ENCODE data around the gene NIPBL. TPM values are rescaled to one million over a fixed set of nuclear protein-coding genes. Genes with fewer than 3 reads are reported as not detected.
A peak's percentile ranks its signal among the peaks of the same experiment; 100 is the strongest.

Gene NIPBL
- total RNA-seq, 1 experiment from 2014 or later, result 124 TPM

DNA sequence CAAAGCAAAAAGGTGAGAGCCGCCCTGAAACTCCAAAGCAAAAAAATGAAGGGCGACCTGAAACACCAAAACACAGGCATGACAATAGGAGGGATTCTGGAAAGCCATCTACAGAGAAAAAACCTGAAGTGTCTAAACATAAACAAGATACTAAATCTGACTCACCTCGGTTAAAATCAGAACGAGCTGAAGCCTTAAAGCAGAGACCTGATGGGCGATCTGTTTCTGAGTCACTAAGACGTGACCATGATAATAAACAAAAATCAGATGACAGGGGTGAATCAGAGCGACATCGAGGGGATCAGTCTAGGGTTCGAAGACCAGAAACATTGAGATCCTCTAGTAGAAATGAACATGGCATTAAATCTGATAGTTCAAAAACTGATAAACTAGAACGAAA lies 108.8 kb downstream of the NIPBL start:
- peaks cover 17% of the 10 kb centered on the region for H4K20me1 ChIP-seq (ENCODE audit: insufficient read depth)
- no peak overlapping the region for H3K4me3 ChIP-seq
- TF ChIP-seq, protein P1, sequence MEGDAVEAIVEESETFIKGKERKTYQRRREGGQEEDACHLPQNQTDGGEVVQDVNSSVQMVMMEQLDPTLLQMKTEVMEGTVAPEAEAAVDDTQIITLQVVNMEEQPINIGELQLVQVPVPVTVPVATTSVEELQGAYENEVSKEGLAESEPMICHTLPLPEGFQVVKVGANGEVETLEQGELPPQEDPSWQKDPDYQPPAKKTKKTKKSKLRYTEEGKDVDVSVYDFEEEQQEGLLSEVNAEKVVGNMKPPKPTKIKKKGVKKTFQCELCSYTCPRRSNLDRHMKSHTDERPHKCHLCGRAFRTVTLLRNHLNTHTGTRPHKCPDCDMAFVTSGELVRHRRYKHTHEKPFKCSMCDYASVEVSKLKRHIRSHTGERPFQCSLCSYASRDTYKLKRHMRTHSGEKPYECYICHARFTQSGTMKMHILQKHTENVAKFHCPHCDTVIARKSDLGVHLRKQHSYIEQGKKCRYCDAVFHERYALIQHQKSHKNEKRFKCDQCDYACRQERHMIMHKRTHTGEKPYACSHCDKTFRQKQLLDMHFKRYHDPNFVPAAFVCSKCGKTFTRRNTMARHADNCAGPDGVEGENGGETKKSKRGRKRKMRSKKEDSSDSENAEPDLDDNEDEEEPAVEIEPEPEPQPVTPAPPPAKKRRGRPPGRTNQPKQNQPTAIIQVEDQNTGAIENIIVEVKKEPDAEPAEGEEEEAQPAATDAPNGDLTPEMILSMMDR (conservative IDR thresholded peaks at IDR 0.05), result no peak
- TF ChIP-seq EZH2 (IDR thresholded peaks at IDR 0.05; ENCODE audit: low read depth), result no peak
- peaks cover 21% of the 10 kb centered on the region for H3K36me3 ChIP-seq (ENCODE audit: low read depth)
- H3K79me2 ChIP-seq (ENCODE audit: low read depth), result peaks cover 31% of the 10 kb centered on the region
- H3K27ac ChIP-seq, result no peak overlapping the region
- BruUV-seq (replicated peaks), result TSS peak; percentile 12
- no peaks in the 10 kb centered on the region; the same call in 1 of the 2 replicates for H3F3A ChIP-seq (ENCODE audit: insufficient read depth, low read depth)
- ChIA-PET POLR2A (ENCODE audit: unreplicated experiment) (no interaction called here), CTCF (no interaction called here)
- H3K9me2 ChIP-seq (ENCODE audit: insufficient read depth), result no peaks in the 10 kb centered on the region
- H3K27me3 ChIP-seq (ENCODE audit: insufficient read depth, low read depth), result no peaks in the 10 kb centered on the region
- DNase-seq, result no peak
- H3K4me2 ChIP-seq, result no peak overlapping the region
- H3K9me3 ChIP-seq (ENCODE audit: insufficient read depth, low read depth), result no peaks in the 10 kb centered on the region
- intact Hi-C loops (cut with micrococcal nuclease; ENCODE audit: unreplicated experiment), result no loop called here
- H2AFZ ChIP-seq, result no peak overlapping the region
- no peaks in the 10 kb centered on the region for H3K4me1 ChIP-seq (replicated peaks; ENCODE audit: insufficient read depth)

DNA sequence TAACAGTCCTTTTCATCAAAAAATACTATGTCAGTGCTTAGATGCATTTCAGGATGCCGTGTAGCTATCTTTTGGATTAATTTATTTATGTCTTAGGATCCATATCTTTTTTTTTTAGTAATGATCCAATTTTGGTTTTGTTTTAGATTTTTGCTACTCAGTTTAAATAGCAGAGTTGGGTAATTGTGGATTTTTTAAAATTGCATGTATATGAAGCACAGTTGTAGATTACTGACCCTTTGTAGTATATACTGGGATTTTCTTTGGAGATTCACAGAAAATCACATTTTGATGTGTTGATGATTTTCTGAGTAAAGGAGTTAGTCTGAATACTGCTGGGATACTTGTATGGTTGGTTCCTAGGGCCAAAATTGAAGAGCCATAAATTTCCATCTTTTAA lies 111.8 kb downstream of the NIPBL start:
- Histone ChIP-seq H4K20me1 (ENCODE audit: insufficient read depth) (peaks cover 19% of the 10 kb centered on the region), H3F3A (ENCODE audit: insufficient read depth, low read depth) (no peaks in the 10 kb centered on the region; the same call in 1 of the 2 replicates), H3K4me1 (replicated peaks; ENCODE audit: insufficient read depth) (no peaks in the 10 kb centered on the region), H3K36me3 (ENCODE audit: low read depth) (peaks cover 21% of the 10 kb centered on the region), H3K27me3 (ENCODE audit: insufficient read depth, low read depth) (no peaks in the 10 kb centered on the region), H3K79me2 (ENCODE audit: low read depth) (peaks cover 6% of the 10 kb centered on the region; the same call in 1 of the 2 replicates), H3K9me2 (ENCODE audit: insufficient read depth) (no peaks in the 10 kb centered on the region), H3K9me3 (ENCODE audit: insufficient read depth, low read depth) (no peaks in the 10 kb centered on the region), H3K4me3 (no peak overlapping the region), H2AFZ (no peak overlapping the region), H3K27ac (no peak overlapping the region), H3K4me2 (no peak overlapping the region)
- ChIA-PET POLR2A (ENCODE audit: unreplicated experiment) (no interaction called here), CTCF (interaction anchor here (0.5 kb wide), 1 partner anchor 760 kb away, joined by 3 read pairs; no protein-coding TSS in a partner anchor)
- TF ChIP-seq, protein P1 (conservative IDR thresholded peaks at IDR 0.05), result no peak
- no peak for TF ChIP-seq EZH2 (IDR thresholded peaks at IDR 0.05; ENCODE audit: low read depth)
- no TSS peak for BruUV-seq (replicated peaks)
- no peak for DNase-seq
- intact Hi-C loops (cut with micrococcal nuclease; ENCODE audit: unreplicated experiment), result no loop called here

DNA sequence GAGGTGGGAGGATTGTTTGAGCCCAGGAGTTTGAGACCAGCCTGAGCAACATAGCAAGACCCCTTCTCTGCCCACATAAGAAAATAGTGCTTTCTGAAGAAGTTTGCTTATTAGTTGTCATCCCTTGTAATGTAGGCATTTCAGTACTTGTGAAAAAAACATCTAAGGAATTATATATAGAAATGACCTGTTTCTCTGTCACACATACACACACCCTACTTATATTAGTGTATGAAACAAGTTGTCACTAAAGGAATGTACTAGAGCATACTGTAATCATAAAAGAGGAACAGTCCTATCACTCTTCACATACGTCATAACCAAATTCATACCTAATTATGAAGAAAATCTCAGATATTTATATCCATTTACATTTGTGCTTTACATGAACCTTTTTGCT lies 122.0 kb downstream of the NIPBL start:
- H3F3A ChIP-seq (ENCODE audit: insufficient read depth, low read depth), result no peaks in the 10 kb centered on the region; the same call in 1 of the 2 replicates
- no peak overlapping the region for H3K4me2 ChIP-seq
- H3K27me3 ChIP-seq (ENCODE audit: insufficient read depth, low read depth), result no peaks in the 10 kb centered on the region
- H4K20me1 ChIP-seq (ENCODE audit: insufficient read depth), result no peaks in the 10 kb centered on the region; the same call in 1 of the 2 replicates
- H3K4me1 ChIP-seq (replicated peaks; ENCODE audit: insufficient read depth), result no peaks in the 10 kb centered on the region
- no peak for TF ChIP-seq EZH2 (IDR thresholded peaks at IDR 0.05; ENCODE audit: low read depth)
- TF ChIP-seq, protein P1 (conservative IDR thresholded peaks at IDR 0.05), result no peak
- no peak overlapping the region for H3K27ac ChIP-seq
- H3K9me2 ChIP-seq (ENCODE audit: insufficient read depth), result 0 out of 2 replicates have a peak, but pooled peaks cover 1% of the 10 kb centered on the region
- H3K4me3 ChIP-seq, result no peak overlapping the region
- peaks cover 44% of the 10 kb centered on the region for H3K36me3 ChIP-seq (ENCODE audit: low read depth)
- ChIA-PET CTCF (no interaction called here), POLR2A (ENCODE audit: unreplicated experiment) (no interaction called here)
- no peaks in the 10 kb centered on the region for H3K9me3 ChIP-seq (ENCODE audit: insufficient read depth, low read depth)
- DNase-seq, result no peak
- no TSS peak for BruUV-seq (replicated peaks)
- H3K79me2 ChIP-seq (ENCODE audit: low read depth), result no peaks in the 10 kb centered on the region
- intact Hi-C loops (cut with micrococcal nuclease; ENCODE audit: unreplicated experiment), result no loop called here
- H2AFZ ChIP-seq, result no peak overlapping the region
